LNCaP clone FGC (cell line): ENCODE data around the gene GK2.

Experiments used
- DNase-seq: peaks from one replicate; pipeline ENCODE4 v3.0.0-alpha.2; 2011; ENCODE audit warnings: low read depth
- H3K4me3 ChIP-seq: 2 replicates; pipeline ENCODE4 v1.5.1; 2011; ENCODE audit warnings: mild to moderate bottlenecking, low read depth, low read length, control low read depth
- CTCF ChIP-seq: IDR thresholded peaks from 2 replicates; pipeline ENCODE4 v1.5.1; 2012; ENCODE audit warnings: mild to moderate bottlenecking; ENCODE audit not compliant: control insufficient read depth, insufficient read depth; ENCODE audit errors: extremely low read depth

GK2 gene

GRCh38 chr4:79408063-79408462, at the start of gene GK2:
GK2 (minus strand) TSS chr4:79408228; CDS start chr4:79408200, 28 bp downstream.
- no peak for TF ChIP-seq CTCF
- no peak within 1 kb of the TSS for H3K4me3 ChIP-seq
- DNase-seq = no peak

GRCh38 chr4:79455216-79455615, 47.2 kb upstream of the GK2 start:
- DNase-seq = no peak
- no peak overlapping the region for H3K4me3 ChIP-seq
- TF ChIP-seq CTCF = no peak

DNA sequence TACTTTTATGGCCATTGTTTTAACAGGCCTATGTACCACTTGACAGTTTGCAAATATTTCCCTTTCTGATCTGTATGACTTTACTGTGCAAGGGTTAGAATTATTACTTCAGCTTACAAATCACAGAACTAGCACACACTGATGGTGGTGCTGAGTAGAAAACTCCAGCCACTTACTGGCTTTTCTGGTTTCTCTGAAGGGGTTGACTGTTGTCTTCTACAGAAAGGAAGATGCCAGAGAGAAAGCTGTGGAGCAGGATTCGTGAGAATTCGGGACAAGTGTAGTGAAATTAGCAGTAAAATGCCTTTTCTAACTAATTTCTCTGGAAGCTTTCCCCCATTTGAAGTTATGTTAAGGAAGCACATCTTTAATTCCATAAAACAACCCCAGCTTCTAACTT, 46.6 kb upstream of the GK2 start:
- no peak overlapping the region for H3K4me3 ChIP-seq
- no peak for TF ChIP-seq CTCF
- DNase-seq = no peak

DNA sequence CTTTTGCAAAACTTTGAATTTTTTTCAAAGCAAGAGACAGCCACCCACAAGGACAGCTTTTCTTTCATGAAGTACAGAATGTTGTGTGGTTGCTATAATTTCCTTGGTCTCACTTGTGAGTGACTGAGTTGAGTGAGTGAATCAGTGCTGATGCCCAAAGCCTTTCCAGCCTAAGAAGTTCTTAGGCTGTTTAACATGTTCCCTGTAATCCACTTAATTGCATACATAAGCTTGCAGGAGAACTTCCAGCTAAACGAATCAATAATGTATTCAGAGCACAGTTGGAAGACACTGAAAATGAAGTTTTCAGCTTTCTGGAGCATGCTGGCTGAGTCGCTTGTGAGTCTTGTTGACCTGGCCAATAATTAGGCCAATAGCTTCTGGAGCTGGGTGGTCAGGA, 42.0 kb upstream of the GK2 start:
- H3K4me3 ChIP-seq = no peak overlapping the region
- DNase-seq = no peak
- no peak for TF ChIP-seq CTCF

DNA sequence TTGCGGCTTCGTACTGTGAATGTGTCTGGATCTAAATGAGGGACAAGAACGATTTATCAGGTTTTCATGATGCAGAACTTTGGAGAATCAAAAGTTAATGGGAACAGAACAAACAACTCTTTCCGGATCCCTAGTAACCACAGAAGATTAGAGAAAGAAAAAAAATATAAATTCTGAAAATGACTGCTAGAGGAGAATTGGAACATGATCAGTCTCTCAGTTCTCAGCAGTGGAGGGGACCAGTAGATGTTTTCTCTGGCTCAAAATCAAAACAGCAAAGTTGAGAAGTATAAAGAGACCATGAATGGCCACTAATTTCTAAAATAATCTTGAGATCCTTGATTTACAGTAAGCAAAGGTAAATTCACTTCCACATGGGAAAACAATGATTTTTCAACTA, 38.1 kb upstream of the GK2 start:
- H3K4me3 ChIP-seq = no peak overlapping the region
- DNase-seq = no peak
- TF ChIP-seq CTCF = no peak

- no peak for DNase-seq
- TF ChIP-seq CTCF = no peak
- no peak overlapping the region for H3K4me3 ChIP-seq
These were observed 37.3 kb upstream of the GK2 start for GRCh38 chr4:79445371-79445781.

GRCh38 chr4:79442422-79442821, 34.4 kb upstream of the GK2 start:
- H3K4me3 ChIP-seq = no peak overlapping the region
- DNase-seq = no peak
- TF ChIP-seq CTCF = no peak
